Large intestine (tissue), 3 donors: ENCODE data around the gene TNFRSF8. TPM values are rescaled to one million over a fixed set of nuclear protein-coding genes. Genes with fewer than 3 reads are reported as not detected.

Source experiments
- DNase-seq, 2 donors: peaks; one replicate each; pipeline versions ENCODE4 v3.0.0 to v3.0.0-alpha.2; 2013
- H3K27ac ChIP-seq: one replicate; pipeline ENCODE4 v1.5.1; 2013; ENCODE audit warnings: low read length
- H3K27me3 ChIP-seq: 2 replicates; pipeline ENCODE4 v1.6.1; 2013; ENCODE audit warnings: low read length; ENCODE audit not compliant: control insufficient read depth, insufficient read depth
- H3K36me3 ChIP-seq: 2 replicates; pipeline ENCODE4 v1.6.1; 2013; ENCODE audit warnings: low read length; ENCODE audit not compliant: control insufficient read depth, insufficient read depth
- H3K4me1 ChIP-seq: one replicate; pipeline ENCODE4 v1.6.1; 2013; ENCODE audit warnings: low read length; ENCODE audit not compliant: control insufficient read depth, insufficient read depth
- H3K4me3 ChIP-seq: one replicate; pipeline ENCODE4 v1.5.1; 2013; ENCODE audit warnings: low read length
- H3K9me3 ChIP-seq: one replicate; pipeline ENCODE4 v1.6.1; 2013; ENCODE audit warnings: mild to moderate bottlenecking, low read depth, low read length, moderate library complexity; ENCODE audit not compliant: control insufficient read depth
- WGBS: methylation state at CpG from one replicate; pipeline ENCODE4 v1.1.5; 2013; ENCODE audit warnings: low lambda C conversion rate; ENCODE audit not compliant: insufficient coverage; 5-methylcytosine and 5-hydroxymethylcytosine counted together
- polyA plus RNA-seq: library from polyadenylated mRNA; unstranded; fragments of 120-200 nt; gene quantifications from one replicate; pipeline ENCODE4 v1.2.1, GENCODE V29; 2013

The TNFRSF8 gene
- polyA plus RNA-seq, 1 donor: 0.25 TPM

DNA sequence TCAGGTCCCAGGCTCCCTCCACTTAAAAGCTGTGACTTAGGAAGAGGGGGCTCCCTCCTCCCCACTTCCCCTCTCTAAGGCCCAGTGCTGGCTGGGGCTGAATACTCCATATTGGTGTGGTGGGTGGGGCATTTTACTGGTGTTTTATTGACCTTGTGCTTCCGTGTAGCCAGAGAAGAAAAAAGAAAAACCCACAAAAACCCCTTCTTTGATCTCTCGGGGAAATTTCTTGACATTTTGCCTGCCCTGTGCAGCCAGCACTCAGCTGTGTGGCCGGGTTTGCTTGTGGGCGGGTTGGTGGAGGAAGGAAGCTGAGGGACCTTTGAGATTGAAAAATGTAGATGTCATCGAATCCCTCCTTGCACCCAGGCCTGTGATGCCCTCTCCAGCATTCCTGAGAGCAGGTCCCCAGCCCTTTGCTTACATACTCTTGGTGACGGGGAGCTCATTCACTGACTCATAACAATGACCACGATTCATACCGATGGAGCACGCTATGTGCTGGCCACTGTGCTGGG, 24.8 kb downstream of the TNFRSF8 start:
- WGBS: no CpG with 5 or more reads among the region's 9 CpGs
- Histone ChIP-seq H3K4me1 (no peaks in the 10 kb centered on the region), H3K27me3 (no peaks in the 10 kb centered on the region), H3K9me3 (peaks cover 3% of the 10 kb centered on the region), H3K36me3 (no peaks in the 10 kb centered on the region), H3K4me3 (no peak overlapping the region), H3K27ac (no peak overlapping the region)
- DNase-seq: no peak

DNA sequence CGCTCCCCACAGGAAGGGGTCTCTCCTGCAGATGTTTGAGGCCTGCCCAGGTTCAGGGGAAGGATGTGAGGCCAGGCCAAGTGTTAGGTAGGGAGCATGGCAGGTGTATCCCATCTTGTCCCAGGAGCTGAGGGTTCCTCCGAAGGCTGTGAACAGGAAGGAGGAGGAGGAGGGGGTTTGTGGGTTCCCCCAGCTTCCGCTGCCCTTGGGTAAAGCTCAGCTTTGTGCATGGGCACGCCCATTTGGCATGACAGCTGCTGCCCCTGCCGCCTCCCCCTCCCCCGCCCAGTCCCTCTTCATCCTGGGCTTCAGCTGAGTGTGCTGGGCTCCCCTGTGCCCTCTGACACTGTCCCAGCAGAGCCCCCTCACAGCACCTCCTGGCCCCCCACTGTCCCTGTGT, 25.5 kb downstream of the TNFRSF8 start:
- no peaks in the 10 kb centered on the region for H3K27me3 ChIP-seq
- H3K36me3 ChIP-seq: no peaks in the 10 kb centered on the region
- WGBS: no CpG with 5 or more reads among the region's 6 CpGs
- no peak overlapping the region for H3K4me3 ChIP-seq
- H3K9me3 ChIP-seq: peaks cover 3% of the 10 kb centered on the region
- no peaks in the 10 kb centered on the region for H3K4me1 ChIP-seq
- no peak for DNase-seq
- no peak overlapping the region for H3K27ac ChIP-seq

DNA sequence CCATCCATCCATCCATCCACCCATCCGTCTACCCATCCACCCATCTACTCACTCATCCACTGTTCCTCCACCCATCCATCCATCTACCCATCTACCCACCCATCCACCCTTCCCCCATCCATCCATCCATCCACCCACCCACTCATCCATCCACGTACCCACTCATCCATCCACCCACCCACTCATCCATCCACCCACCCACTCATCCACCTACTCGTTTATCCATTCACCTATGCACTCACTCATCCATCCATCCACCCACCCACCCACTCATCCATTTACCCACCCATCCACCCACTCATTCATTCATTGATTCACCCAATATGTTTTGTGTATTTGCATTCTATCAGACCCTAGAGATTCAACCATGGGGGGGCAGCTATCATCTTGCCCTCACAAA, 27.2 kb downstream of the TNFRSF8 start:
- H3K9me3 ChIP-seq: peaks cover 3% of the 10 kb centered on the region
- H3K27me3 ChIP-seq: no peaks in the 10 kb centered on the region
- H3K4me1 ChIP-seq: no peaks in the 10 kb centered on the region
- H3K27ac ChIP-seq: no peak overlapping the region
- DNase-seq: no peak
- H3K36me3 ChIP-seq: no peaks in the 10 kb centered on the region
- no CpG with 5 or more reads among the region's 3 CpGs for WGBS
- no peak overlapping the region for H3K4me3 ChIP-seq

DNA sequence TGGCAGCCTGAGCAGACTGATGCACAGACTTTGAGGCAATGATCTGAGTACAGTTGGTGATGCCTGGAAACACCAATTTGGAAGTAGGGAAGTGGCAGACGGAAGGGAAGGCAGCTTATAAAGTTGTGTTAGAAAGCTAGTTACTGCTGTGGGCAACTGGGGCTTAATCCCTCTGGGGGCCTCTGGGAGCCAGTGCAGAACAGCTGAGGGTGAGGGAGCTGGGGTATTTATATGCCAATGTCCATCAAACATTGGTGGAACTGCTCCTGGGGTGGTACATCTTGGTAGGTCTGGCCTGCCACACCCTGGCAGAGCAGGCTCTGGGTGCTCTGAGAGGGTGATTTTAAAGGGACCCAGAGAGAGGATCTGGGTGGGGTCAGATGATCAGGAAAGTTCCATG, 28.1 kb downstream of the TNFRSF8 start:
- WGBS: no CpG with 5 or more reads among the region's 1 CpG
- Histone ChIP-seq H3K36me3 (no peaks in the 10 kb centered on the region), H3K4me1 (no peaks in the 10 kb centered on the region)

DNA sequence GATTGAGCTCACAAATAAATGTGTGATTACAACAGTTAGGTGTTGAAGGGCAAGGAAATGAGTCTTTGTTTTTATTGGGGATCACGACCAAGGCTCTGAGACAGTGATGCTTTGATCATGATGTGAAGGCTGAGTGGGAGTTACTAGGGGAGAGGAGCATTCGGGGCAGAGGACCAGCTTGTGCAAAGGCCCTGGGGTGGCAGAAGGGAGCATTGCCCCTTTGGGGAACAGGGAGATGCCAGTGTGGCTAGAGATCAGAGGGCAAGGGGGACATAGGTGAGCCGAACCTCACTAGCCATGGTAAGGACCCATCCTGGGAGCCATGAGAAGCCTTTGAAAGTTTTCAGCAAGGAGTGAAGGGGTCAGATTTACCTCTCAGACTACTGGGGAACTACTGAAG, 31.1 kb downstream of the TNFRSF8 start:
- H3K4me3 ChIP-seq: no peak overlapping the region
- H3K4me1 ChIP-seq: no peaks in the 10 kb centered on the region
- H3K27me3 ChIP-seq: no peaks in the 10 kb centered on the region
- no CpG with 5 or more reads among the region's 3 CpGs for WGBS
- H3K9me3 ChIP-seq: no peaks in the 10 kb centered on the region
- H3K27ac ChIP-seq: no peak overlapping the region
- H3K36me3 ChIP-seq: no peaks in the 10 kb centered on the region
- no peak for DNase-seq

More for the DNA sequence above, 28.1 kb downstream of the TNFRSF8 start:
- Histone ChIP-seq H3K27me3 (no peaks in the 10 kb centered on the region), H3K9me3 (no peaks in the 10 kb centered on the region), H3K27ac (no peak overlapping the region), H3K4me3 (no peak overlapping the region)
- no peak for DNase-seq

DNA sequence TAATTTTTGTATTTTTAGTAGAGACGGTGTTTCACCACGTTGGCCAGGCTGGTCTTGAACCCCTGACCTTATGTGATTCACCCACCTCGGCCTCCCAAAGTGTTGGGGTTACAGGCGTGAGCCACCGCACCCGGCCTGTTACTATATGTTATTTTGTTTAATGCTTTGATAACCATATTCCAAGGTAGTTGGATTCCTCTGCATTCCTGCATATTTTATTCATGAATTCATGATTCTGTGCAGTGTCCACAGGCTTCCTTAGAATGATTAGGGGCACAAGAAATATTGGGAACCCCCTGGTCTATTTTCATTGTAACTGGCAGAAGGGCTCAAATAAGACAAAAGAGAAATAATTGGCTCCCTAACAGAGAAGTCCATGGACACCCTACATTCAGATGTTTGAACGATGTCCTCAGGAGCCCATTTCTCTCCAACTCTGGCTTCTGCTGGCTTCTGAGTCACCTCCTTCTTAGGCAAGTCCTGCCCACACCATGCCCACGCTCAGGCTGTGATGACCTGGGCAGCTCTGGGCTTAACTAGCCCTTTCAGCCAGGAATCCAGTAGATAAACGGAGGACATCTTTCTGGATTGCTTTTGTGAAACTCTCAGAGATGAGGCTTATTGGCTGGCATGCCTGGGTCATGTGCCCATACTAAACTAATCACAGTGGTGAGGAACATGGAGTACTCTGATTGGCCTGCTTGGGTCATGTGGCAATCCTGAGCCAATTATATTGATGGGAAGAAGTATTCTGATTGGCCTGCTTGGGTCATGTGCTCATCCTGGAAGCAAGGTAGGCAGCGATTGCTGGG, 32.6 kb downstream of the TNFRSF8 start:
- WGBS: 100% methylated on average over 1 of the region's 10 CpGs
- H3K27me3 ChIP-seq: no peaks in the 10 kb centered on the region
- no peak overlapping the region for H3K27ac ChIP-seq
- H3K36me3 ChIP-seq: no peaks in the 10 kb centered on the region
- DNase-seq: no peak
- H3K4me1 ChIP-seq: no peaks in the 10 kb centered on the region
- H3K9me3 ChIP-seq: no peaks in the 10 kb centered on the region
- no peak overlapping the region for H3K4me3 ChIP-seq

DNA sequence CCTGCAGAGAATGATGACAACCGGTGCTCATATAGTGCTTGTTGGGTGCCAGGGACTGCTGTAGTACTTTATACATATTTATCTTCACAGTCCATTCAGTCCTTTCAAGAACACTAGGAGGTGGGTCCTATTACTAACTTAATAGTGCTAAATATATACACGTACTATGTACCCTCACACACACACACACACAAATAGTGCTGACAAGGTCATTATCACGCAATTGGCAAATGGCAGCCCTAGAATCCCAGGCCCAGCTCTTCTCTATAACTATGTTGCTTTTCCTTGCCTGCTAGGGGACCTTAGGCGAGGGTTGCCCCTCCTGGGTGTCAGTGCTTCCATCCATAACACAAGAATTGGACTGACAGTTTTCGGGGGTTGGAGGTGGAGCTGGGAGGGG, 33.5 kb downstream of the TNFRSF8 start:
- H3K9me3 ChIP-seq: no peaks in the 10 kb centered on the region
- DNase-seq: no peak
- no CpG with 5 or more reads among the region's 5 CpGs for WGBS
- H3K27me3 ChIP-seq: no peaks in the 10 kb centered on the region
- H3K27ac ChIP-seq: no peak overlapping the region
- no peak overlapping the region for H3K4me3 ChIP-seq
- H3K36me3 ChIP-seq: no peaks in the 10 kb centered on the region
- no peaks in the 10 kb centered on the region for H3K4me1 ChIP-seq

DNA sequence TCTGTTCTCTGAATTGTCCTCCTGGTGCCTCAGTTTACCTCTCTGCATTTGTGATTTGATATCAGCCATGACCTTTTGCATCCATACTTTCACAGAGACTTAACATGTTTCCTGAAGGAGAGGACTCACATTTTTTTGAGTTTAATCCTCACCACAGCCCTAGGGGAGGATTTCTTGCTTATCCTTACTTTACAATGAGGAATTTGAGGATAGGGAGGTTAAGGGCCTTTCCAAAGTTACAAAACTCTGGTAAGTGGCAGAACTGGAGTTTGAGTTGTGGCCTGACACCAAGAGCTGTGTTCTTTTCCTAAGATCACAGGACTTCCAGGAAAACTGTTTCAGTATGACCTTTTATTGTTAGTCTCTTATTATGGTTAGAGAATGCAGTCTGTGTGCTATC, 34.2 kb downstream of the TNFRSF8 start:
- no peak overlapping the region for H3K4me3 ChIP-seq
- no peaks in the 10 kb centered on the region for H3K27me3 ChIP-seq
- H3K4me1 ChIP-seq: no peaks in the 10 kb centered on the region

DNA sequence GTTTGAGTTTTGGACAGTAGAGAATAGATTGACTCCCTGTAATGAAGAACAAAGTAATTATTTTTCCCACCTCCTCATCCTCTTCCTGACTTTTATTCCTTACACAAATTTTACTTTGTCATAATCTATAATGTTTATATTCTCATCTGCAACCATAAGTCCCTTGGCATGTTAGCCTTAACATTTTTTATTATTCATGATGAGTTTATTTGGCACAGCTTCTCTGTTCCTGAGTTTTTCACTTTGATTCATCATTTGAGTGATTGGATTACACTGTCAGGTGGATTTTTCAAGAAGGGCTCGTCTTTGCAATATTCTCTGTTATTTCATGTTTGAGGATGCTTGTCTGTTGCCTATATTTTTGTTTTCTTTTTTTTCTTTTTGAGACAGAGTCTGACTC, 35.7 kb downstream of the TNFRSF8 start:
- Histone ChIP-seq H3K9me3 (no peaks in the 10 kb centered on the region), H3K36me3 (no peaks in the 10 kb centered on the region), H3K27me3 (no peaks in the 10 kb centered on the region), H3K27ac (no peak overlapping the region), H3K4me3 (no peak overlapping the region), H3K4me1 (no peaks in the 10 kb centered on the region)
- no peak for DNase-seq
- WGBS: no CpG with 5 or more reads among the region's 1 CpG

More for the DNA sequence above, 34.2 kb downstream of the TNFRSF8 start:
- DNase-seq: no peak
- H3K9me3 ChIP-seq: no peaks in the 10 kb centered on the region
- H3K27ac ChIP-seq: no peak overlapping the region
- H3K36me3 ChIP-seq: no peaks in the 10 kb centered on the region

DNA sequence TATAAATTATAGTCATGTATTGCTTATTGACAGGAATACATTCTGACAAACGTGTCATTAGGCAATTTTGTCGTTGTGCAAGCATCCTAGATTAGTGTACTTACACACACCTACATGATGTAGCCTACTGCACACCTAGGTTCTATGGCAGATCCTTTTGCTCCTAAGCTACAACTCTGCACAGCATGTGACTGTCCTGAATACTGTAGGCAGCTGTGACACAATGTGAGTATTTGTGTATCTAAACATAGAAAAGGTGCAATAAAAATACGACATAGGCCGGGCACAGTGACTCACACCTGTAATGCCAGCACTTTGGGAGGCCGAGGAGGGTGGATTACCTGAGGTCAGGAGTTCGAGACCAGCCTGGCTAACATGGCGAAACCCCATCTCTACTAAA, 36.5 kb downstream of the TNFRSF8 start:
- Histone ChIP-seq H3K27me3 (peaks cover 3% of the 10 kb centered on the region), H3K9me3 (no peaks in the 10 kb centered on the region), H3K4me1 (no peaks in the 10 kb centered on the region), H3K36me3 (no peaks in the 10 kb centered on the region), H3K27ac (no peak overlapping the region), H3K4me3 (no peak overlapping the region)
- no peak for DNase-seq
- no CpG with 5 or more reads among the region's 7 CpGs for WGBS

DNA sequence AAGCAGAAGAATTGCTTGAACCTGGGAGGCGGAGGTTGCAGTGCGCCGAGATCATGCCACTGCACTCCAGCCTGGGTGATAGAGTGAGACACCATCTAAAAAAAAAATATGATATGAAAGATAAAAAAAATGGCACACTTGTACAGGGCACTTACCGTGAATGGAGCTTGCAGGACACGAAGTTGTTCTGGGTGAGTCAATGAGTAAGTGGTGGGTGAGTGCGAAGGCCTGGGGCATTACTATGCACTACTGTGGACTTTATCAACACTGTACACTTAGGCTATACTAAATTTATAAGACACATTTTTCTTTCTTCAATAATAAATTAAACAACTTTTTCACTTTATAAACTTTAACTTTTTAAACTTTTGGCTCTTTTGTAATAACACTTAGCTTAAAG, 37.0 kb downstream of the TNFRSF8 start:
- no peak for DNase-seq
- no peaks in the 10 kb centered on the region for H3K9me3 ChIP-seq
- no peaks in the 10 kb centered on the region for H3K4me1 ChIP-seq
- no peaks in the 10 kb centered on the region for H3K36me3 ChIP-seq
- no peak overlapping the region for H3K27ac ChIP-seq
- no CpG with 5 or more reads among the region's 6 CpGs for WGBS
- H3K4me3 ChIP-seq: no peak overlapping the region
- peaks cover 5% of the 10 kb centered on the region for H3K27me3 ChIP-seq
